OCI-LY3 (cell line): ENCODE measurements around the gene MFSD6.

Experiments used
- EZH2phosphoT487 ChIP-seq: fragments of 200-600 bp; shearing (Covaris generic); IDR thresholded peaks from 2 replicates; pipeline ENCODE4 v1.6.1; 2018; ENCODE audit warnings: antibody characterized with exemption, mixed run types, low read depth
- TF ChIP-seq, protein P1 (sequence below): fragments of 200-600, 300-600 bp; sonication (generic); IDR thresholded peaks from 2 replicates; pipeline ENCODE4 v1.5.1; 2014; ENCODE audit warnings: antibody characterized with exemption, low read length, low read depth

DNA sequence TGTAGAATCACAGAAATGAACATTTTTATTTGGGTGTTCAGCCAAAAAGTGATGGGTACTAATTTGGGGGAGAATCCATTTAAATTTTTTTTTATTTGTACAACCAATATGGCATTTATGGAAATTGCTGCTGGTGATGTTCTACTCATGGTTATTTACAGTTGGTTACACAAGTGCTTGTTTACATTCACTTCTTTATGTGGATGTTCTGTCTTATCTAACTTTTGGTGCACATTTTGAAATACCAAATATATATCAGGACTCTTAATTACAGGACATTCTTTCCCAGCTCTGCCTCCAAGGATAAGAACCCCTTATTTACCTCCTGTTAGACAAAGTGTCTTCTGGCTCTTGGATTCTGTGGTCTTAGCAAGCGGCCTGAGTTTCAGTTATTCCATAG lies 91.1 kb downstream of the MFSD6 start:
- TF ChIP-seq, protein P1, sequence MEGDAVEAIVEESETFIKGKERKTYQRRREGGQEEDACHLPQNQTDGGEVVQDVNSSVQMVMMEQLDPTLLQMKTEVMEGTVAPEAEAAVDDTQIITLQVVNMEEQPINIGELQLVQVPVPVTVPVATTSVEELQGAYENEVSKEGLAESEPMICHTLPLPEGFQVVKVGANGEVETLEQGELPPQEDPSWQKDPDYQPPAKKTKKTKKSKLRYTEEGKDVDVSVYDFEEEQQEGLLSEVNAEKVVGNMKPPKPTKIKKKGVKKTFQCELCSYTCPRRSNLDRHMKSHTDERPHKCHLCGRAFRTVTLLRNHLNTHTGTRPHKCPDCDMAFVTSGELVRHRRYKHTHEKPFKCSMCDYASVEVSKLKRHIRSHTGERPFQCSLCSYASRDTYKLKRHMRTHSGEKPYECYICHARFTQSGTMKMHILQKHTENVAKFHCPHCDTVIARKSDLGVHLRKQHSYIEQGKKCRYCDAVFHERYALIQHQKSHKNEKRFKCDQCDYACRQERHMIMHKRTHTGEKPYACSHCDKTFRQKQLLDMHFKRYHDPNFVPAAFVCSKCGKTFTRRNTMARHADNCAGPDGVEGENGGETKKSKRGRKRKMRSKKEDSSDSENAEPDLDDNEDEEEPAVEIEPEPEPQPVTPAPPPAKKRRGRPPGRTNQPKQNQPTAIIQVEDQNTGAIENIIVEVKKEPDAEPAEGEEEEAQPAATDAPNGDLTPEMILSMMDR, result no peak
- TF ChIP-seq EZH2phosphoT487, result no peak
